Measurements from ENCODE around the gene DCTN4. TPM values are rescaled to one million over a fixed set of nuclear protein-coding genes. Genes with fewer than 3 reads are reported as not detected.

The DCTN4 gene
- total and polyA plus RNA-seq, 9 of the 15 experiments (the other 6 are each of a cell fraction or from before 2014, with no cell fraction given): 20.4 to 64.9 (median 49.9) TPM

DNA sequence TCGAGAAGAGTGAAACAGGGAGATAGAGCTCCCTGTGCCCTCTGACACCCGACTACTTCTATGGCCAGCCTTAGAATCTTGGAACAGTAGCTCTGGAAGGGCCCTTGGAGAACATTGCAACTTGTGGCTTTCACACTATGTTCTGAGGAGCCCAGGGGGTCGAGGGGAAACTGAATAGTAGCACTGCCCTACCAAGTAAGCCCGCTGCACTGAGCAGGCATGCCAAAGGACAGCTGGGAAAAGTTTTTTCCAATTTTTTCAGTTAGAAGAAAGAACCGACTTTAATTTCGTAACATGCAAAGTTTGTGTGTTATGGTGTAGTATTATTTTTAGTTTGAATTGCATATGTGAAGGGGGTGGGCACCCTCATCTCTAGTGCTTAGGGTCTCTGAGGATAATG, 30.6 kb upstream of the DCTN4 start:
- H3K27me3 ChIP-seq (ENCODE audit: control insufficient read depth in 2 of 2, insufficient read depth in 2 of 2, low read length in 2 of 2): no peaks in the 10 kb centered on the region
- no peak for TF ChIP-seq ZNF217 (CRISPR knock-in tag; IDR thresholded peaks at IDR 0.05)
- TF ChIP-seq, protein P1, sequence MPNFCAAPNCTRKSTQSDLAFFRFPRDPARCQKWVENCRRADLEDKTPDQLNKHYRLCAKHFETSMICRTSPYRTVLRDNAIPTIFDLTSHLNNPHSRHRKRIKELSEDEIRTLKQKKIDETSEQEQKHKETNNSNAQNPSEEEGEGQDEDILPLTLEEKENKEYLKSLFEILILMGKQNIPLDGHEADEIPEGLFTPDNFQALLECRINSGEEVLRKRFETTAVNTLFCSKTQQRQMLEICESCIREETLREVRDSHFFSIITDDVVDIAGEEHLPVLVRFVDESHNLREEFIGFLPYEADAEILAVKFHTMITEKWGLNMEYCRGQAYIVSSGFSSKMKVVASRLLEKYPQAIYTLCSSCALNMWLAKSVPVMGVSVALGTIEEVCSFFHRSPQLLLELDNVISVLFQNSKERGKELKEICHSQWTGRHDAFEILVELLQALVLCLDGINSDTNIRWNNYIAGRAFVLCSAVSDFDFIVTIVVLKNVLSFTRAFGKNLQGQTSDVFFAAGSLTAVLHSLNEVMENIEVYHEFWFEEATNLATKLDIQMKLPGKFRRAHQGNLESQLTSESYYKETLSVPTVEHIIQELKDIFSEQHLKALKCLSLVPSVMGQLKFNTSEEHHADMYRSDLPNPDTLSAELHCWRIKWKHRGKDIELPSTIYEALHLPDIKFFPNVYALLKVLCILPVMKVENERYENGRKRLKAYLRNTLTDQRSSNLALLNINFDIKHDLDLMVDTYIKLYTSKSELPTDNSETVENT (CRISPR knock-in tag; IDR thresholded peaks at IDR 0.05): no peak
- TF ChIP-seq STAT5B (CRISPR knock-in tag; IDR thresholded peaks at IDR 0.05): no peak
- TF ChIP-seq FOXA1 (IDR thresholded peaks at IDR 0.05; ENCODE audit: borderline replicate concordance): no peak
- no peak overlapping the region; the same call in 2 of the 3 replicates for H3K27ac ChIP-seq (ENCODE audit: extremely low read depth, low read depth, low read length)
- ChIA-PET POLR2A (interaction anchor here (0.5 to 1.6 kb wide), 6 partner anchors 8 to 448 kb away, joined by 3 to 6 read pairs (median 4); partner anchors contain the start of gene SMIM3), CTCF (ENCODE audit: low intra/inter-chr PET ratio) (no interaction called here)
- H3K9me1 ChIP-seq (ENCODE audit: control insufficient read depth, insufficient read depth, low read length): no peaks in the 10 kb centered on the region
- WGBS (ENCODE audit: insufficient coverage, low coverage, missing lambda C conversion rate): 49% methylated on average over 6 of the region's 6 CpGs
- no peak overlapping the region for H3K4me3 ChIP-seq
- no peak for ATAC-seq
- intact Hi-C loops (cut with micrococcal nuclease): no loop called here
- no peaks in the 10 kb centered on the region for H3K9me3 ChIP-seq (replicated peaks; ENCODE audit: control insufficient read depth, insufficient read depth, low read depth, low read length)
- H4K20me1 ChIP-seq (replicated peaks; ENCODE audit: control insufficient read depth, insufficient read depth, low read length): no peaks in the 10 kb centered on the region
- no peaks in the 10 kb centered on the region for H3K79me2 ChIP-seq (ENCODE audit: control insufficient read depth, insufficient read depth, low read length)
- no peak overlapping the region for H3K9ac ChIP-seq (ENCODE audit: insufficient read depth in 1 of 2, low read depth in 2 of 2, low read length in 2 of 2)
- no peak for DNase-seq (ENCODE audit: extremely low read depth in 1 of 4, low spot score in 3 of 4)
- FAIRE-seq: no peak
- H3K36me3 ChIP-seq (ENCODE audit: control insufficient read depth, insufficient read depth, low read length): no peaks in the 10 kb centered on the region
- H2AFZ ChIP-seq (ENCODE audit: low read depth, low read length): no peak overlapping the region
- H3K4me1 ChIP-seq (replicated peaks in 1 of 2; ENCODE audit: control insufficient read depth in 2 of 2, insufficient read depth in 2 of 2, low read length in 2 of 2): peaks cover 0 to 3% of the 10 kb centered on the region in 2 experiments; a peak in 2 of 5 replicates
- BruUV-seq (replicated peaks): no TSS peak
- no peak overlapping the region for H3K4me2 ChIP-seq (ENCODE audit: insufficient read depth, low read length)
- in situ Hi-C loops (cut with MboI): no loop called here
